KMS-11 (cell line): Measurements from ENCODE around the gene SCNN1A.

ENCODE experiments used
- H2AFZ ChIP-seq: fragments of 200-600 bp; sonication (generic); 2 replicates; pipeline ENCODE4 v1.6.1; 2016; ENCODE audit warnings: antibody characterized with exemption, mixed run types, low read depth
- H3K27ac ChIP-seq: fragments of 200-600 bp; sonication (generic); 2 replicates; pipeline ENCODE4 v1.6.1; 2016; ENCODE audit warnings: mild to moderate bottlenecking, mixed run types
- H3K27me3 ChIP-seq: fragments of 200-600 bp; sonication (generic); 2 replicates; pipeline ENCODE4 v1.6.1; 2017; ENCODE audit warnings: mild to moderate bottlenecking, low read depth, mixed run types, moderate library complexity; ENCODE audit not compliant: insufficient read depth
- H3K36me3 ChIP-seq: fragments of 200-600 bp; sonication (generic); 2 replicates; pipeline ENCODE4 v1.6.1; 2017; ENCODE audit warnings: mild to moderate bottlenecking, mixed run types; ENCODE audit not compliant: insufficient read depth
- H3K4me1 ChIP-seq: fragments of 200-600 bp; sonication (generic); 2 replicates; pipeline ENCODE4 v1.6.1; 2016; ENCODE audit warnings: mild to moderate bottlenecking, low read depth, mixed run types; ENCODE audit not compliant: poor library complexity, severe bottlenecking
- H3K4me2 ChIP-seq: fragments of 200-600 bp; sonication (generic); 2 replicates; pipeline ENCODE4 v1.7.0; 2016; ENCODE audit warnings: mild to moderate bottlenecking, mixed run types
- H3K4me3 ChIP-seq: fragments of 200-600 bp; sonication (generic); IDR thresholded peaks from 2 replicates; pipeline ENCODE4 v1.6.1; 2017; ENCODE audit warnings: low read depth, low read length, mixed read lengths; ENCODE audit not compliant: insufficient read depth
- H3K79me2 ChIP-seq: fragments of 200-600 bp; sonication (generic); 2 replicates; pipeline ENCODE4 v1.6.1; 2016; ENCODE audit warnings: low read depth, mixed run types; ENCODE audit not compliant: insufficient read depth
- H3K9ac ChIP-seq: fragments of 200-600 bp; sonication (generic); 2 replicates; pipeline ENCODE4 v1.6.1; 2016; ENCODE audit warnings: mild to moderate bottlenecking, mixed run types
- H4K20me1 ChIP-seq: fragments of 200-600 bp; sonication (generic); 2 replicates; pipeline ENCODE4 v1.6.1; 2016; ENCODE audit warnings: mild to moderate bottlenecking, mixed run types; ENCODE audit not compliant: insufficient read depth
- TF ChIP-seq, protein P1 (sequence below): fragments of 200-600 bp; sonication (generic); conservative IDR thresholded peaks from 2 replicates; pipeline ENCODE4 v1.6.1; 2017; ENCODE audit warnings: low read depth, mild to moderate bottlenecking, antibody characterized with exemption, low read length, moderate library complexity, mixed read lengths

The SCNN1A gene

DNA sequence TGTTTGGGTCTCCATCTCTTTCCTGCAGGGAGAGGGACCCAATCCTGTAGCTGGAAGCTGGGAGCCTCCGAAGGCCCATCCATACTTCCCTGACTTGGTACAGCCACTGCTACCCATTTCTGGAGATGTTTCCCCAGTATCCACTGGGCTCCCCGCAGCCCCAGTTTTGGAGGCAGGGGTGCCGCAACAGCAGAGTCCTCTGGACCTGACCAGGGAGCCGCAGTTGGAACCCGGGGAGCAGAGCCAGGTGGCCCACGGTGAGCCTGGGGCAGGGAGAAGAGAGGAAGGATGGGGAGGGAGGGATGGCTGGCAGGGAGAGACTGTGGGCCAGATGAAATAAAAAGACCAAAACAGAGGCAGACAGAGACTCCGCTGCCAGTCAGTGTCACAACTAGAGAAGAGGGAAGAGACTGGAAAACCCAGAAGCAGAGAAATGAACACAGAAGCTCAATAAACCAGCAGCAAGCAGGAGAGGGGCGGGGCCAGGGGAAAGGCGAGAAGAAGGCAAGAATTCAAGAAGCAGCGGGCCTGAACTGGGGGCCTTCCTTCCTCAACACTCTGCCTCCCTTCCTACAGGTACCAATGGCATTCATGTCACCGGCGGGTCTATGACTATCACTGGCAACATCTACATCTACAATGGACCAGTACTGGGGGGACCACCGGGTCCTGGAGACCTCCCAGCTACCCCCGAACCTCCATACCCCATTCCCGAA is 14.9 kb upstream of the SCNN1A start:
- Histone ChIP-seq H4K20me1 (no peaks in the 10 kb centered on the region), H3K79me2 (no peaks in the 10 kb centered on the region), H3K4me3 (no peak overlapping the region), H3K4me2 (no peak overlapping the region), H3K4me1 (no peaks in the 10 kb centered on the region), H3K36me3 (no peaks in the 10 kb centered on the region), H3K27me3 (no peaks in the 10 kb centered on the region), H3K9ac (no peak overlapping the region), H3K27ac (no peak overlapping the region), H2AFZ (no peak overlapping the region)
- TF ChIP-seq, protein P1, sequence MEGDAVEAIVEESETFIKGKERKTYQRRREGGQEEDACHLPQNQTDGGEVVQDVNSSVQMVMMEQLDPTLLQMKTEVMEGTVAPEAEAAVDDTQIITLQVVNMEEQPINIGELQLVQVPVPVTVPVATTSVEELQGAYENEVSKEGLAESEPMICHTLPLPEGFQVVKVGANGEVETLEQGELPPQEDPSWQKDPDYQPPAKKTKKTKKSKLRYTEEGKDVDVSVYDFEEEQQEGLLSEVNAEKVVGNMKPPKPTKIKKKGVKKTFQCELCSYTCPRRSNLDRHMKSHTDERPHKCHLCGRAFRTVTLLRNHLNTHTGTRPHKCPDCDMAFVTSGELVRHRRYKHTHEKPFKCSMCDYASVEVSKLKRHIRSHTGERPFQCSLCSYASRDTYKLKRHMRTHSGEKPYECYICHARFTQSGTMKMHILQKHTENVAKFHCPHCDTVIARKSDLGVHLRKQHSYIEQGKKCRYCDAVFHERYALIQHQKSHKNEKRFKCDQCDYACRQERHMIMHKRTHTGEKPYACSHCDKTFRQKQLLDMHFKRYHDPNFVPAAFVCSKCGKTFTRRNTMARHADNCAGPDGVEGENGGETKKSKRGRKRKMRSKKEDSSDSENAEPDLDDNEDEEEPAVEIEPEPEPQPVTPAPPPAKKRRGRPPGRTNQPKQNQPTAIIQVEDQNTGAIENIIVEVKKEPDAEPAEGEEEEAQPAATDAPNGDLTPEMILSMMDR: no peak

DNA sequence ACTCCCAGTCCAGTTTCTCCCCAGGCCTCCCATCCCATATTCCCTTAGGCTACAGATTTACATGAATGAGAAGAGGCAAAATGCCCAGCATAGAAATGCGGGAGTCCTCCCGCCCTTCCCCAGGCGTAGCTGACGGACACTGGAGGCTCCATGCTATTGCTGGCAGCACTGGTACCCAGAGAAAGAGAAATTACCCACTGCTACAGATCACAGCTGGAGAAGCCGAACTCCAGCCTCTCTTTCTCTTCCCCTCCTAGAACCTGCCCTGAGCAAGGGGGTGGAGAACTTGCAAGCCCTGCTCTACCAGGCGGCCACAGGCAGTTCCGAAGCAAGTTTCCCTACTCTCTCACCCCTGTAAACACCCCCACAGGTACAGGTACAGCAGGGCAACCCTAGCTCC is 12.2 kb upstream of the SCNN1A start:
- TF ChIP-seq, protein P1: no peak
- Histone ChIP-seq H3K4me3 (no peak overlapping the region), H2AFZ (no peak overlapping the region), H3K36me3 (no peaks in the 10 kb centered on the region), H3K4me2 (no peak overlapping the region), H3K9ac (no peak overlapping the region), H4K20me1 (no peaks in the 10 kb centered on the region), H3K79me2 (no peaks in the 10 kb centered on the region), H3K4me1 (no peaks in the 10 kb centered on the region), H3K27ac (no peak overlapping the region), H3K27me3 (0 out of 2 replicates have a peak, but pooled peaks cover 3% of the 10 kb centered on the region)

DNA sequence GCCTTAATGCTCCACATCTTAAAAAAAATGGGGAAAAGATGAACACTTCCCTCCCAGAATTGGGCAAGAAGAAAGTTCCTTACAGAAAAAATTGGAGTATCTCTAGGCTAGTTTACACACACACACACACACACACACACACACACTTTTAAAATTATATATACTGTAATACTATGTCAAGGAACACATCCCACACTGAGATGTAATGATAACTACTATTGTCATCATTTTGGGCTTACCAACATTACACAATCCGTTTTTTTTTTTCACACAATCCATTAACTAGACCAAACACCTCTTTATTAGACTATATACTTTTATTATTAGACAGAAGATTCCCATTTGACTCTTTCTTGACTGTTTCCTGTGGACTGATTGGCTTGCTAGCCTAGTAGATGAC is 11.1 kb upstream of the SCNN1A start:
- Histone ChIP-seq H3K9ac (no peak overlapping the region), H4K20me1 (no peaks in the 10 kb centered on the region), H3K27ac (no peak overlapping the region), H3K4me3 (no peak overlapping the region), H3K4me2 (no peak overlapping the region), H3K36me3 (no peaks in the 10 kb centered on the region), H2AFZ (no peak overlapping the region), H3K4me1 (no peaks in the 10 kb centered on the region), H3K79me2 (no peaks in the 10 kb centered on the region), H3K27me3 (peaks cover 8% of the 10 kb centered on the region)
- TF ChIP-seq, protein P1: no peak

GRCh38 chr12:6386038-6386437 is 10.7 kb upstream of the SCNN1A start:
- H4K20me1 ChIP-seq: no peaks in the 10 kb centered on the region
- no peak overlapping the region for H3K27ac ChIP-seq
- H2AFZ ChIP-seq: no peak overlapping the region
- no peaks in the 10 kb centered on the region for H3K79me2 ChIP-seq
- no peaks in the 10 kb centered on the region for H3K36me3 ChIP-seq
- H3K4me2 ChIP-seq: no peak overlapping the region
- no peak overlapping the region for H3K4me3 ChIP-seq
- H3K9ac ChIP-seq: no peak overlapping the region
- TF ChIP-seq, protein P1: no peak
- H3K4me1 ChIP-seq: no peaks in the 10 kb centered on the region
- peaks cover 11% of the 10 kb centered on the region for H3K27me3 ChIP-seq
